ENCODE data around the gene YEATS2. TPM values are rescaled to one million over a fixed set of nuclear protein-coding genes. Genes with fewer than 3 reads are reported as not detected.
"Not testable (repeated sequence)": the region's sequence is repeated elsewhere in the genome, so short reads cannot be mapped to it uniquely, and the experiment has no call there.

Gene YEATS2
- total RNA-seq, 1 donor from 2014 or later, result 54.5 TPM

DNA sequence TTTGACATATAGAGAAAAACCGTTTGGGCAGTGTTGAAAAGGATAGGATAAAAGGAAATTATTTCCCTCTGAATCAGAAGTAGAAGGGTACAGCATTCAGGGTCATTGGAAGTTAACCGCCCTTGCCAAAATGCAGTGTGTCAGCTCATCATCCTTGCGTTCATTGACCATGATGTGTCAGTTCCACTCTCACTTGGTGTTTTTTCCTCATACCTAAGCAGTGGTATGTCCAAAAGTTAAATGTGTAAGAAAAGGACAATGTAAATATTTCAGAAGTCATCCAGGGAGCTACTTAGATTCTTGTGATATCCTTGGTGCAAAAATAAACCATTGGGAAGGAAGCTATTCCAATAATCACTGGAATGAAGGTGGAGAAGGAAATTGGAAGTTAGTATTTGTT, 77.0 kb downstream of the YEATS2 start:
- DNase-seq (ENCODE audit: extremely low read depth, low read depth, low spot score), result no peak

DNA sequence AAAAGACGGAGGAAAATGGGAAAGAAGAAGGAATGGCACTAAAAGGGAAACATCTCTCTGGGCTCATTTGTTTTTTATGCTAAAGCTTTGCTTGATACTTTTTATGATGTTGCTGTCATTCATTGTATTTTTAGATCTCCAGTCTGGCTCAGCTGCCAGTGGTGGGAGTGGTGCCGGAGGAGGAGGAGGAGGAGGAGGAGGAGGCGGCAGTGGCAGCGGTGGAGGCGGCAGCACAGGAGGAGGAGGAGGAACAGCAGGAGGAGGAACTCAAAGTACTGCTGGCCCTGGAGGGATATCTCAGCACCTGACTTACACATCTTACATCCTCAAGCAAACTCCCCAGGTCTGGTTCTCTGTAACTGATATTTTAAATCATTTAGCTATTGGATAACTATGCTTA, 78.2 kb downstream of the YEATS2 start:
- no peak for DNase-seq (ENCODE audit: extremely low read depth, low read depth, low spot score)

GRCh38 chr3:183776451-183776850, 78.9 kb downstream of the YEATS2 start:
- not testable (repeated sequence) for DNase-seq (ENCODE audit: extremely low read depth, low read depth, low spot score)

- DNase-seq (ENCODE audit: extremely low read depth, low read depth, low spot score), result no peak
These were observed 79.5 kb downstream of the YEATS2 start for GRCh38 chr3:183777016-183777618.

GRCh38 chr3:183779896-183780465, 82.4 kb downstream of the YEATS2 start:
- no peak for DNase-seq (ENCODE audit: extremely low read depth, low read depth, low spot score)

- DNase-seq (ENCODE audit: extremely low read depth, low read depth, low spot score), result no peak
These were observed 83.6 kb downstream of the YEATS2 start for GRCh38 chr3:183781246-183781645.

- DNase-seq (ENCODE audit: extremely low read depth, low read depth, low spot score), result no peak
These were observed 85.1 kb downstream of the YEATS2 start for GRCh38 chr3:183782576-183783276.

DNA sequence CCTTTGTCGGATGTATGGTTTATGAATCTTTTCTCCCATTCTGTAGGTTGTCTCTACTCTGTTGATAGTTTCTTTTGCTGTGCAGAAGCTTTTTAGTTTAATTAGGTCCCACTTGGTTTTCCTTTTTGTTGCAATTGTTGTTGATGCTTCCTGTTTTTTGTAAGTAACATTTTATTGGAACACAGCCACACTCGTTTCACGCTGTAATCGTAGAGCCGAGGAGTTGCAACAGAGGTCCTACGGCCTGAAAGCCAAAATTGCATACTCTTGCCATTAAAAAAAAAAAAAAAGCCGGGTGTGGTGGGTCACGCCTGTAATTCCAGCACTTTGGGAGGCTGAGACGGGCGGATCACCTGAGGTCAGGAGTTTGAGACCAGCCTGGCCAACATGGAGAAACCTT, 86.9 kb downstream of the YEATS2 start:
- not testable (repeated sequence) for DNase-seq (ENCODE audit: extremely low read depth, low read depth, low spot score)

DNA sequence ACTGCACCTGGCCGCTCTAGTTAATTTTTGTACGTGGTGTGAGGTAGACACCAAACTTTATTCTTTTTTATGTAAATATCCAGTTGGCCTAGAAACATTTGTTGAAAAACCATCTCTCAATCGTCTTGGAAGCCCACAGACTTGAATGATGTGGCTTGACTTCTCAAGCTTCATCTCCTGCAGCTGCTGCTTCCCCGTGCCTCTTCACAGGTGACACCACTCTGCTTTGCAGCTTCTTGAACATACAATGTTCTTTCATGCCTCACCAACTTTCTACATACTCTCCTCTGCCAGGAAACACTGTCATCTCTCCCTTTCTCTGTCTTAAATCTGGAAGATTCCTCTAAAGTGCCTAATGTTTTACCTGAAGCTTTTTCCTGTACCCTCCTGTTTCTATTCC, 92.2 kb downstream of the YEATS2 start:
- no peak for DNase-seq (ENCODE audit: extremely low read depth, low read depth, low spot score)

DNA sequence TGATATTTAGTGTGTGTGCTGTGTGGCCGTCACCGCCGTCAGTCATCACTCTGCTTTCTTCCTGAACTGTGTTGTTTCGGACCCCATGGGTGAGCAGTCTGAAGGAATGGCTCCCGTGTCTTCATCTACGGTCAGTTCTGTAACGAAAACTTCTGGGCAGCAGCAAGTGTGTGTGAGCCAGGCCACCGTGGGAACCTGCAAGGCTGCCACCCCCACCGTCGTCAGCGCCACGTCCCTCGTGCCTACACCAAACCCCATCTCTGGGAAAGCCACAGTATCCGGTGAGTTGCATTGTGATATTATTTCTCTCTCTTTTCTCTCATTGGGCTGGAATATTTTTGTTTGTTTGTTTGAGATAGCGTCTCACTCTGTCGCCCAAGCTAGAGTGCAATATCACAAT, 93.1 kb downstream of the YEATS2 start:
- no peak for DNase-seq (ENCODE audit: extremely low read depth, low read depth, low spot score)

- DNase-seq (ENCODE audit: extremely low read depth, low read depth, low spot score), result no peak
These were observed 95.4 kb downstream of the YEATS2 start for GRCh38 chr3:183792976-183793375.

DNA sequence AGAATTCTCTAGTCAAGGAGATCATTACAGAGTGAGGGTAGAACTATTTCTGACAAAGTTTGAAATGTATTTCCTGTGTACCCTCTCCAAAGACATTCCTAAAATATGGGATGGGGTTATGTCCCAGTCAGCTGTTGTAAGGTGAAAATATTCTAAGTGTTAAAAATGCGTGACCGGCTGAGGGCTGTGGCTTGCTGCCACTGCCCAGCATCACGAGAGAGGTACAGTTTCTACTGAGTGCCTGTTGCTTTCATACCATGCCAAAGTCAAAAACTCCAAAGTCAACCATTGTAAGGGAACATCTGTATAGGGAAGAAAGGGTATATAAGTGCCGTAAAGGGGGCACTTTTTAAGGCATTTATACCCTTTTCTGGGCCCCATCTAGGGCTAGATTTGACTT, 96.9 kb downstream of the YEATS2 start:
- no peak for DNase-seq (ENCODE audit: extremely low read depth, low read depth, low spot score)

DNA sequence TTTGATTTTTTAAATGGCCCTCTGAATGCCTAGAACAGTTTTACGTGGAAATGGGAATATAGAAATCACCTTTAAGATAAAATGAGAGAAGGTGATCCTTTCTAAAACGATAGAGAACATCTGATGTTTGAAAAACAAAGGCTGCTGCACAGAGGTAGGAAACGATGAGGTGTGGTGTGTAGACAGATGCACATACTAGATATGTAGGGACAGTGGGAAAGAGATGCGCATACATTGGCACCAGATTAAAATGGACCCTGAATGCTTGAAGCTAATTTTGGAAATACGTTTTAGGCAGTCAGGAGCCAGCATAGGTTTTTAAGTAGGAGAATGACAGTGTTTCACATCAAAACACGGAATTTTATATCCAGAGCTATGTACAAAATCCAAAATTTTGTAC, 98.8 kb downstream of the YEATS2 start:
- DNase-seq (ENCODE audit: extremely low read depth, low read depth, low spot score), result no peak

GRCh38 chr3:183797996-183798395, 100.4 kb downstream of the YEATS2 start:
- DNase-seq (ENCODE audit: extremely low read depth, low read depth, low spot score), result no peak

DNA sequence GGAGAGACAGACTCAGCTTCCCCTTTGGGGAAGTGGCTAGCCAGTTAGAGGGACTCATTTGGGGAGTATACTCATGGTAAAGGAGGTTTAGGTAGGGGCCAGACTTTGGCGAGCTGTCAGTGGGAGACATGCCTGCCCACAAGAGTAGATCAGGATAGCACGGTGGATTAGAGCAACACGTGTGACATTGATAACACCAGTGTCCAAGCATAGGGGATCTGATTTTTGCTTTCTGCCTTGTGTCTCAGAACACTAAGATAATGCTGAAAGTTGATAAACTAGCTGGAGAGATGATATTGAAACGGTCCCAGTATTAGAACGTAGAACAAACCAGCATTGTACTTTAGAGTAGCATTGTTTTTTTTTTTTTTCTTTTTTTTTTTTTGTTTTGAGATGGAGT, 101.9 kb downstream of the YEATS2 start:
- DNase-seq (ENCODE audit: extremely low read depth, low read depth, low spot score), result no peak

DNA sequence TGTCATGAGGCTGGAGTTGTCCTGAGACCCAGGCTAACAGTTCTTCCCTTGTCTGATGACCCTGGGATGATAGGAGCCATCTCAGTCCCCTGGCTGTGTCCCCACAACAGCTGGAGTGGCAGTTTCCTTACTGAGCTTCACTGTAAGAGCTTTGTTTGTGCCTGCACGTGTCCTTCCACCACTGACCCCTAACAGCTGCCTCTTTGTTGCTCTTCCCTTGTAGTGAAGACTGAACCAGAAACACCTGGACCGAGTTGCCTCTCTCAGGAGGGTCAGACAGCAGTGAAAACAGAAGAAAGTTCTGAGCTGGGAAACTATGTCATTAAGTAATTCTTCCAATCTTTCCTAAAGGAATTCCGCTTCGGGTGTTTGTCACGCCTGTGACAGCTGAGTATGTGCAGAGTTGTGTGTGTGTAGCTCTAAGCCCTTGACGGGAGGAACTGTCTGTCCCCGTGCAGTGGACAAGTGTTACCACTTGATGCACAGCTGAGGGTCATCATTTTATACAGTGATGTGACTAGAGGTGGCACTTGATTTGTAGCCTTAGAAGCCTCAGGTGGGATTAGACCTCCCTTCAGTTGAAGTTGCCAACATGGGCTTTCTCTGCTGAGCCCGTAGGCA, 102.8 kb downstream of the YEATS2 start:
- no peak for DNase-seq (ENCODE audit: extremely low read depth, low read depth, low spot score)

- DNase-seq (ENCODE audit: extremely low read depth, low read depth, low spot score), result no peak
These were observed 104.0 kb downstream of the YEATS2 start for GRCh38 chr3:183801601-183802000.

DNA sequence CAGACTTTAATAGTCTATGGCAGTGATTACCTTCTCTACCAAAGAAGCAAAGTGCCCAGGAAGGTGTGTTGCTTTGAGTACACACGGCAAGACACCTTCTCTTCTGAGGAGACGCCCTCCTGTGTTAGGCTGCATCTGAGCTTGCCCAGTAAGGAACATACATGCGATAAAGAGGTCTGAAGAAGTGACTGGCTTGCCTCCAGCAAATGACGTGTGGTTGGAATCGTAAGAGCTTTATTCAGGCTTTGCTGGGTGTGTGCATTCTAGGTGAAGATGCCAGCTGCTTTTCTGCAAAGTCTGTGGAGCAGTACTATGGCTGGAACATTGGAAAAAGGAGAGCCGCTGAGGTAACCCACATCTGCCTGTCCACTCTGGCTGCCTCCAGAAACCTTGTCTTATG, 105.4 kb downstream of the YEATS2 start:
- DNase-seq (ENCODE audit: extremely low read depth, low read depth, low spot score), result no peak

DNA sequence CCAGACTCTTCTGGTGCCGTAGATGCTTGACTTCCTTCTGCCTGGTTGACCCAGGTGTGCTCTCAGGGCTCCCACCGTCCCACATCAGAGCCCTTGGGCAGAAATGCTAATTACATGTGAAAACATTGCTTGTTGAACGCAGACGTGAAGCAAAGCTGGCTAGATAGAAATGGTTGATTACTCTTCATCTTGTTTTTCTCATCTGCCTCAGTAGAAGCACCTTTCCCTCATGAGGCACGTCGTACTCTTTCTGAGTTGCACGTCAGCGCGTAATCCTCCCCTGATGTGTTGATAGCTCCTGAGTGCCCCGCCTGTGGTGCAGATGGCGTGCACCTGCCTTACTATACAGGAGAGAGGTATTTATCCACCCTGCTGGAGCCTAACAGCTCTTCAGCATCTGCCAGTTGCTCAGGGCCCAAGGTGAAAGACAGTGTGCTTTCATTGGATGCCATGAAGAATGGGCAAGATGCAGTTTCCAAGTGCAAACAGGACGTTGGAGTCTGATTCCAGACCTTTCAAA, 109.7 kb downstream of the YEATS2 start:
- DNase-seq (ENCODE audit: extremely low read depth, low read depth, low spot score), result no peak

GRCh38 chr3:183807881-183808280, 110.3 kb downstream of the YEATS2 start:
- DNase-seq (ENCODE audit: extremely low read depth, low read depth, low spot score), result no peak

DNA sequence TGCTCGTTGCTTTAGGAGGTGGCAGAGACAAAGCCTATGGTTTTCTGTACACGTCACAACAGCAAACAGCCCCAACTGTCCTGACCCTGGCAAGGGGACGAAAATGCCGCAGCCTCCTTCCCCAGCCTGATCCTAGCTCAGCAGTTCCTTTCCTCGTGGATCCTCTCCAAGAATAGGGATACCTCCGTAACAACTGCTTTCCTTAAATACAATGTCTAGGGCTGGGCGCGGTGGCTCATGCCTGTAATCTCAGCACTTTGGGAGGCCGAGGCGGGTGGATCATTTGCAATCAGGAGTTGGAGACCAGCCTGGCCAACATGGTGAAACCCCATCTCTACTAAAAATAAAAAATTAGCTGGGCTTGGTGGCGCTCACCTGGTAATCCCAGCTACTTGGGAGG, 110.8 kb downstream of the YEATS2 start:
- DNase-seq (ENCODE audit: extremely low read depth, low read depth, low spot score), result no peak

GRCh38 chr3:183809270-183809669, 111.7 kb downstream of the YEATS2 start:
- DNase-seq (ENCODE audit: extremely low read depth, low read depth, low spot score), result no peak
